Measurements from ENCODE around the gene WDR86. TPM values are rescaled to one million over a fixed set of nuclear protein-coding genes. Genes with fewer than 3 reads are reported as not detected.

Gene WDR86
- polyA plus RNA-seq, 12 donors, result 2.3 to 25.2 (median 4.6) TPM; not detected in 1

GRCh38 chr7:151392002-151392401 is 17.8 kb downstream of the WDR86 start:
- no peak for DNase-seq

- DNase-seq, result no peak
Observed at GRCh38 chr7:151391358-151391730, 18.5 kb downstream of the WDR86 start.

- DNase-seq, result no peak
Observed at GRCh38 chr7:151390598-151391357, 19.1 kb downstream of the WDR86 start.

GRCh38 chr7:151389768-151390597 is 19.9 kb downstream of the WDR86 start:
- no peak for DNase-seq

GRCh38 chr7:151389096-151389767 is 20.6 kb downstream of the WDR86 start:
- no peak for DNase-seq

GRCh38 chr7:151388430-151388829 is 21.4 kb downstream of the WDR86 start:
- DNase-seq, result no peak

GRCh38 chr7:151388007-151388297 is 21.9 kb downstream of the WDR86 start:
- DNase-seq, result no peak

- no peak for DNase-seq
Observed at GRCh38 chr7:151387161-151388006, 22.5 kb downstream of the WDR86 start.

GRCh38 chr7:151386301-151387160 is 23.3 kb downstream of the WDR86 start:
- DNase-seq, result no peak

- DNase-seq, result no peak
Observed at GRCh38 chr7:151385626-151386300, 24.1 kb downstream of the WDR86 start.

- no peak for DNase-seq
Observed at GRCh38 chr7:151384776-151385625, 24.8 kb downstream of the WDR86 start.

GRCh38 chr7:151384352-151384697 is 25.5 kb downstream of the WDR86 start:
- DNase-seq, result no peak

GRCh38 chr7:151383638-151384351 is 26.0 kb downstream of the WDR86 start:
- DNase-seq, result no peak

GRCh38 chr7:151382079-151382885 is 27.6 kb downstream of the WDR86 start:
- DNase-seq, result no peak

- no peak for DNase-seq
Observed at GRCh38 chr7:151381348-151382078, 28.3 kb downstream of the WDR86 start.

- DNase-seq, result no peak
Observed at GRCh38 chr7:151381098-151381347, 28.8 kb downstream of the WDR86 start.
